GM18520 (cell line): ENCODE results near the gene MLPH.

Source experiments
- ATAC-seq: cut with Tn5 transposase; IDR thresholded peaks from one replicate; pipeline ENCODE4 v1.9.1; 2021; ENCODE audit not compliant: unreplicated experiment

MLPH gene

GRCh38 chr2:237598468-237599208, 111.6 kb downstream of the MLPH start:
- no peak for ATAC-seq

DNA sequence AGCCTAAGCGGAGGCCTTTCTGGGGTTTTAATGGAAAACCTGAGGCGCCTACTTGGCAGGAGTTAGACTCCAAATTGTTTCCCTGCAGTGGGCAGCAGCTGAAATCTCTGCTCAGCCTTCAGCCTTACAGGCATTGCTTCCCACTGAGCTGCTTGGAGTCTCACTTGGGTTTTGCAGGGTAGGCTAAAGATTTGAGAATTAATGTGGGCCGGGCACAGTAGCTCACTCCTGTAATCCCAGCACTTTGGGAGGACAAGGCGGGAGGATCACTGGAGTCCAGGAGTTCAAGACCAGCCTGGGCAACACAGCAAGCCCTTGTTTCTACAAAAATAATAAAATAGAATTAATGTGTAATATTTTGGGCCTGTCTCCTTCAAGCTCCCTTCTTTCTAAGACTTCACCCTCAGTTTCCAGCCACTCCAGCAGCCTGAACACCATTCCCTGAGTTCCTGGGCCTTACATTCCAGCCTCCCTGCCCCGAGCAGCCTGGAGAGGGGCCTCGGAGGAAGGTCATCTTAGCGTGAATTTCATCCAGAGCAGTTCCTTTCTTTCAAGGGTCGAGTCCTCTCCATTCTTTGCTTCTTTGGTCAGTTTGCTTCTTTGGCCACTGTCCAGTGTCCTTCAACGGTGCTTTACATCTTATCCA, 112.5 kb downstream of the MLPH start:
- ATAC-seq = no peak

- no peak for ATAC-seq
These were observed 113.3 kb downstream of the MLPH start for GRCh38 chr2:237600205-237600846.

- ATAC-seq = no peak
These were observed 114.5 kb downstream of the MLPH start for GRCh38 chr2:237601453-237602116.

DNA sequence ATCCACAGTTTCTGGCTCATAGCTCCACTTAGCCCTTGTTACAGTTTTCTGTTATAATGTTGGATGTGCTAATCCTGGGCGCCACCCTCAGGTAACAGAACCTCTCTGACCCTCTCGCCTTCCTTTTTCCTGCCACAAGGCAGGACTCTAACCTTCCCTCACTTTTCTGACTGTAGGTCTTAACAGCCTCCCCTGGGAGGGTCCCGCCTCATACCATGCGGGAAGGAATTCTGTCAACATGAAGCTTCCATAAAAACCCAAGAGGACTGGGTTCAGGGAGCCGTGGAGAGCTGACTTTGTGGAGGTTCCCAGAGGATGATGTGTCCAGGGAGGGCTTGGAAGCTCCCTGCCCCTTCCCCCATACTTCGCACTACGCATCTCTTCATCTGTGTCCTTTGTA, 115.4 kb downstream of the MLPH start:
- ATAC-seq = no peak

GRCh38 chr2:237603049-237603717, 116.1 kb downstream of the MLPH start:
- no peak for ATAC-seq

- ATAC-seq = no peak
These were observed 116.8 kb downstream of the MLPH start for GRCh38 chr2:237603718-237604362.

- no peak for ATAC-seq
These were observed 117.3 kb downstream of the MLPH start for GRCh38 chr2:237604391-237604790.
